Measurements from ENCODE around the gene PRDM4.
"Not testable (repeated sequence)": the region's sequence is repeated elsewhere in the genome, so short reads cannot be mapped to it uniquely, and the experiment has no call there.

Gene PRDM4

DNA sequence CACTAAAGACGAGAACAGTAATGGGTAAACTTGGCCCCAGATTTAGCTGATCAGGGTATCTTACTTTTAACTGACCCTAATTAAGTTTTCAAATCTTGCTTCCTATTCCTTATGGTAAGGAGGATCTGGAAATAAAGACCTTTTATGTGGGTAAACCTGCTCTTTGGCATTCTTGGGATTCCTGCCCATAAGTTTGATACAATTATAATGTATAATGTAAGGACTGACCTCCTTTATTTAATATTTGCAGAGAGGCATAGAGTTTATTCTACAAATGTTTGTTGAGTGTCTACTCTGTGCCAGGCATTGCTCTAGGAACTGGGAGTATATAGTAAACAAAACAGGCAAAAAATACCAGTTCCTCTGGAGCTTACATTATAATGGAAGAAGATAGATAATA, 4.4 kb upstream of the PRDM4 start:
- no peak for DNase-seq

- DNase-seq: no peak
Measured at GRCh38 chr12:107764626-107765025, 3.7 kb upstream of the PRDM4 start.

GRCh38 chr12:107762874-107763273, 1.9 kb upstream of the PRDM4 start:
- no peak for DNase-seq

DNA sequence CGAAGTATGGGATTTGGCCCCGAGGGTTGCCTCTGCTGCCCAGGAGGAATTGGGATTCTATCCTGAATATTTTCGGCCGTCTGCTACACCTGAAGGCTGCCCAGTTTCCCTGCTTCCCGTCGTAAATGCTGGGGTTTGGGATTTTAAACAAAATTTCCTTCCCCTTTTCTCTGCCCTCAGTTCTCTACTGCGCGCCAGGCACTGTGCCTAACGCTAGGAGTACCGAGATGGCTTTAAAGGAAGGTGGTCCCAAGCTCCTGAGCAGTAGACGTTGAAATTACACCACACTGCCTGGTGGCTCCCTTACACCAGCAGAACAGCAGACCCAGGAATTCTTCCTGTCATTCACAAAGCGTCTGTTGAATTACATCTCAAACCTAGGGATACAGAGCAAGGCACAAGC, 566 bp upstream of the PRDM4 start:
- DNase-seq: peak; percentile 52

GRCh38 chr12:107760207-107760808, 629 bp downstream of the PRDM4 start:
- peak; percentile 75 for DNase-seq

DNA sequence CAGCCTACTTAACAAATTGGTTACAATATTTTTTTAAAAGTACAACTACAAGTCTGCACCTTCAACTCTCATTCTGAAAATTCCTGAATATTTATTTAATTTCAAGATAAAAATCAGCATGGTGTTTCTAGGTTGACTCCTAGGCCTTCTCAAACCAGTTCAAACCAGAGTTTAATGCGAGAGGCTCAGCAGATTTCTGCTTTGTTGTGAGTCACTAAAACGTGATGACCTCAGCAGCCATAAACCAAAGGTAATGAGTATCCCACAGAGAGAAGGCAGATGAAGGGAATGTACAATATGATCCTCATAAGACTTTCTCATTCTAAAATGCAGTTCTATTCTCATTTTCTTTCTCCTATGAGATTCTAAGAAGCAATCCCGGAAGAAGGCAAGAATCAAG, 1.5 kb downstream of the PRDM4 start:
- peak; percentile 94 for DNase-seq

- no peak for DNase-seq
Measured at GRCh38 chr12:107749083-107749482, 11.9 kb downstream of the PRDM4 start.

DNA sequence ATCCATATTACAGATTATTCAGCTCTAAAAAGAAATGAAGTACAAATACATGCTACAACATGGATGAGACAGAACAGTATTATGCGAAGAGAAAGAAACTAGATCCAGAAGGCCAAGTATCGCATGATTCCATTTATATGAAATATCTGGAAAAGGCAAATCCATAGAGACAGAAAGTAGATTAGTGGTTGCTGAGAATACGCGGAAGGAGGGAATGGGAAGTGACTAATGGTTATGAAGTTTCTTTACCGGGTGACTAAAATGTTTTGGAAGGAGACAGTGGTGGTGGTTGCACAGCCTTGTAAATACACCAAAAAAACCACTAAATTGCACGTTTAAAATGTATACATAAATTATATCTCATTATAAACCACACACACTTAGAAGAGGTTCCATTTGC, 12.5 kb downstream of the PRDM4 start:
- no peak for DNase-seq

- DNase-seq: no peak
Measured at GRCh38 chr12:107736914-107737313, 24.0 kb downstream of the PRDM4 start.

DNA sequence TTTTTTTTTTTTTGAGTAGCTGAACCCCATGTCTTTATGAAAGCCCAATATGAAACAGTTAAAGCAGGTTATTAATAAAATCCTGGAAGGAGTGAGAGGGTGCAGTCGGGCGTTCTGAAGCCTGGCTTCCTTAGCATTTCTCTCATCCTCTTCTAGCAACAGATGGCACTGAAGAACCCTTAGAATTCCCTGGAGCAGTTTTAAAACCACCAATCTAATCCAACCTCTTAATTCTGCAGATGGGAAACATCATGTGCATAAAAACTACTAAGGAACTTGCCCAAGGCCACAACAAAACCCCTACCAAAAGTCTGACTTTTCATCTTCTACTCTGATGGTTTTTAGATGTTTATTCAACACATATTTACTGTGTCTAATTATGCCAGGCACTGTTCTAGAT, 25.2 kb downstream of the PRDM4 start:
- DNase-seq: no peak

DNA sequence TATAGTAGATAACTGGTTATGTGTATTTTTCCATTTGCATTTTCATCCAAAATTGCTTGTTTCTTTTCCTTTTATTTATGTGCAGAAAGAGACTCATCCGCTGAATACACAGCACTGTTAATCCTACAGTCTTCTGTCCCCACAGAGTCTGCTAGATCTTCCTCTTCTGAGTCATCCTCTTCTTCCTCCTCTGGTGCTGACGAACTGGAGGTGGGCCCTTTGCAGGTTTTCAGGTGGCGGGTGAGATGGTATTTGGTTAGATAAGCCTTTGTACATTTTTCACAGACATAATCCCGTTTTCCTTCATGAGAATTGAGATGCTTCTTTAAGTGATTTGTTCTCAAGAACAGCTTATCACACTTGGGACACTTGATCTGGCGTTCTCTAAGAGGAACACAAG, 26.8 kb downstream of the PRDM4 start:
- DNase-seq: no peak

GRCh38 chr12:107732365-107732764, 28.6 kb downstream of the PRDM4 start:
- no peak for DNase-seq

DNA sequence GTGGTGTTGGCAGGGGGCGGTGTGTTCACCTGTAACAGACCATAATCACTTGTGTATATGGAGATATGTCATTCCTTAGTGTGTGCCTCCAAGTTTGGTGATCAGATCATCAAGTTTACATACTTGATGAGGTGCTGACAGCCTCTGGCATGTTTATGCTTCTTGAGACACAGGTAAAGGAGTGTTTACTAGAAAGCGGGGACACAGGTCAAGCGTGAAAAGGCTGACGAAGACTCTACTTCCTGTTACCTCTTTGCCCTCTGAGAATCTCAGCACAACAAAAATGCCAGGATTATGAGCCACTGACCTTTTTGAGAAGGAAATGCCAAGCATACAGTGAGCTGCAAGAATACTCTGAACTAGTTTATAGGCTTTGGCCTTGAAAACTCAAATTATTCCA, 29.6 kb downstream of the PRDM4 start:
- no peak for DNase-seq

DNA sequence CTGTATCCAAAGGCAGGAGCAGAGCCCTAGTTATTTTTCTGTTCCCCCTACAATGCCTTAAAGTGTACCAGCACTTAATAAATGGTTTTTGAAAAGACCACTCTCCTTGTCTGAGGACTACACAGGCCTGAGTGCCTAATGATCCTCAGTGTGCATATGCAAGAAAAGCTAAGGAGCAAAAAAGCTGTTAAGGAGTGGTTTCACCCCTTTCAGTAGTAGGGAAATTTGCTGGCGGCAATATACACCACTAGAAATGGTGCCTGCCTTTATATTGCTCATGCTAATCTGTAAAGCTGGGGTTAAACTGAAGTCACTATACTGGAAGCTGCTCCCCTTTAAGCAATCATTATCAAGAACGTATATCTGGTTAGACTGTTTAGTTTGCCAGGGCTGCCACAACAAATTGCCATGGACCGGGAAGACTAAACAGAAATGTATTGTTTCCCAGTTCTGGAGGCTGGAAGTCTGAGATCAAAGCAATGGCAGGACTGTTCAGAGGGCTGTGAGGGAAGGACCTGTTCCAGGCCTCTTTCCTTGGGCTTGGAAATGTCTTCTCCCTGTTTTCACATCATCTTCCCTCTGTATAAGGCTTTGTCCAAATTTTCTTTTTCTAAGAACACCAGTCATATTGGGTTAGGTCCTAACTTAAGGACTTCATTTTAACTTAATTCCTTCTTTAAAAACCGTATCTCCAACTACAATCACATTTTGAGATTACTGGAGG, 30.2 kb downstream of the PRDM4 start:
- no peak for DNase-seq

DNA sequence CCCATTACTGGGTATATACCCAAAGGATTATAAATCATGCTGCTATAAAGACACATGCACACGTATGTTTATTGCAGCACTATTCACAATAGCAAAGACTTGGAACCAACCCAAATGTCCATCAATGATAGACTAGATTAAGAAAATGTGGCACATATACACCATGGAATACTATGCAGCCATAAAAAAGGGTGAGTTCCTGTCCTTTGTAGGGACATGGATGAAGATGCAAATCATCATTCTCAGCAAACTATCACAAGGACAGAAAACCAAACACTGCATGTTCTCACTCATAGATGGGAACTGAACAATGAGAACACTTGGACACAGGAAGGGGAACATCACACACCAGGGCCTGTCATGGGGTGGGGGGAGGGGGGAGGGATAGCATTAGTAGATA, 33.2 kb downstream of the PRDM4 start:
- DNase-seq: not testable (repeated sequence)

- not testable (repeated sequence) for DNase-seq
Measured at GRCh38 chr12:107727327-107727726, 33.6 kb downstream of the PRDM4 start.

GRCh38 chr12:107718606-107719005, 42.3 kb downstream of the PRDM4 start:
- no peak for DNase-seq

DNA sequence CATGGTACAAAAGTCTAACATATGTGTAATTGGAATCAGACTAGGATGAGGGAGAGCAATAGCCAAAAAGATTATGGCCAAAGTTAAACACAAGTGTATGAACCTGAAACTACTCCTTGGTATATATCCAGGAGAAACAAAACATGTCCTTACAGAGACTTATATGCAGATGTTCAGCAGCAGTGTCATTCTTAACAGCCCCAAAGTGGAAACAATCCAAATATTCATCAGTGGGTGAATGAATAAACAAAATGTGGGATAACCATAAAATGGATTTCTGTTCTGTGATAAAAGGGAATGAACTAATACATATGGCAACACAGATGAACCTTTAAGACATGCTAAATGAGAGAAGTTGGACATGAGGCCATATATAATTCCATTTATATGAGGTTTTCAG, 45.2 kb downstream of the PRDM4 start:
- DNase-seq: no peak

- DNase-seq: not testable (repeated sequence)
Measured at GRCh38 chr12:107705522-107705921, 55.4 kb downstream of the PRDM4 start.

DNA sequence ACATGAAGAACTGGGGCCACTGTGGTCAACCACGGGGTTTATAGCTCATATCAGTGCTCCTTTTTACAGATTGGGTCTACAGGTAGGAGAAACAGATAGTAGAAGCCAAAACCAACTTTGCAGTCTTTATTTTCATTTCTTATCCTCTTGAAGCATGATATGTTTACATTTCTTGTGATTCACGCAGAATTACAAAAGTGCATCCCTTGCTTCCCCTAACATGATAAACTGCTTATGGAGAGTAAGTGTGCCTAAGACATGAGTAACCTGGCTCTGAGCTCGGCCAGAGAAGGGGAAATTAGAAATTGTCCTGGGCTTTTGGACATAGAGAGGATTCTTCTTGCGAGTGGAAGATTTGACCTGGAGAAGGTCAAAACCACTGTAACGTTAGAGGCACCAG, 56.9 kb downstream of the PRDM4 start:
- no peak for DNase-seq

DNA sequence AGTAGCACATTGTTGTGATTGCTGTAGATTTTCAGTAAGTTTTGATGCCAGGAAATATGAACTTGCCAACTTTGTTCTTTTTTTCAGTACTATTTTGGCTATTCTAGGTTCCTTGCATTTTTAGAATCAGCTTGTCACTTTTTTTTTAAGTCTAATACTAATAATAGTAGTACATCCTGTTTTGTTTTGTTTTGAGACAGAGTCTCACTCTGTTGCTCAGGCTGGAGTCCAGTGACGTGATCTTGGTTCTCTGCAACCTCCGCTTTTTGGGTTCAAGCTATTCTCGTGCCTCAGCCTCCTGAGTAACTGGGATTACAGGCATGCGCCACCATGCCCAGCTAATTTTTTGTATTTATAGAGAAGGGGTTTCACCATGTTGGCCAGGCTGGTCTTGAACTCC, 58.8 kb downstream of the PRDM4 start:
- DNase-seq: no peak

DNA sequence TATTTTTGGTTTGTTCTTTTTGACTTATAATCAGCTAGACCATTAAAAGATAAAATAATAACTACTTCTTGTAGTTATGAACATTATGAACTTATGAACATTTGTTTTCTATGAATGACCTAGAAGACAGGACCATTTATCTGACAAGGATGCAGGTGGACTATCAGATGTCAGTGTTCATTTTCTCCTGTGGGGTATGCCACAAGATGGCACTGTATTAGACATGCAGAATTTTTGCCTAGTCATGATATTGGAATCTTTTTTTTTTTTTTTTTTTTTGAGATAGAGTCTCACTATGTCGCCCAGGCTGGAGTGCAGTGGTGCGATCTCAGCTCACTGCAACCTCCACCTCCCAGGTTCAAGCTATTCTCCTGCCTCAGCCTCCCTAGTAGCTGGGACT, 65.2 kb downstream of the PRDM4 start:
- peak; percentile 19 for DNase-seq

GRCh38 chr12:107685360-107686248, 75.3 kb downstream of the PRDM4 start, which contains the start of gene PWP1:
Gene PWP1, plus strand, starts transcription at chr12:107685799. Its CDS starts 101 bp downstream, at chr12:107685900.
- peak; percentile 99 for DNase-seq

DNA sequence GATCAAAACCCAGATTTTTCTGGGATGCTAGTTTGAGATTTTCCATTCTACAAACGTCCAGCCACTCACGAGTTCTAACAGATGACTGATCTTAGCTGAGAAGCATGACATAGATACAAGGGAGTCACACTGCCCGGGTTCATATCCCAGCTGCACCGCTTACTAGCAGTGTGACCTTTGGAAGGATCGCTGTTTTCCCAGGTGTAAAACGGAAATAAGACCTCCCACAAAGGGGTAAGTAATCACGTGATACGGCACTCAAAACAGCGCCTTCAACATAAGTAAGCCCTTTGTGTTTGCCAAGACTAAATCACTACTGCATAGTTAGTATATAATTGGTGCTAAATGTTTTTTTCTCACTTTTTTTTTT, 76.0 kb downstream of the PRDM4 start:
- peak; percentile 94 for DNase-seq
